ENCODE results near the gene COA1.

GRCh38 chr7:43649755-43650274 lies 79.5 kb downstream of the COA1 start:
- TF ChIP-seq, protein P1, sequence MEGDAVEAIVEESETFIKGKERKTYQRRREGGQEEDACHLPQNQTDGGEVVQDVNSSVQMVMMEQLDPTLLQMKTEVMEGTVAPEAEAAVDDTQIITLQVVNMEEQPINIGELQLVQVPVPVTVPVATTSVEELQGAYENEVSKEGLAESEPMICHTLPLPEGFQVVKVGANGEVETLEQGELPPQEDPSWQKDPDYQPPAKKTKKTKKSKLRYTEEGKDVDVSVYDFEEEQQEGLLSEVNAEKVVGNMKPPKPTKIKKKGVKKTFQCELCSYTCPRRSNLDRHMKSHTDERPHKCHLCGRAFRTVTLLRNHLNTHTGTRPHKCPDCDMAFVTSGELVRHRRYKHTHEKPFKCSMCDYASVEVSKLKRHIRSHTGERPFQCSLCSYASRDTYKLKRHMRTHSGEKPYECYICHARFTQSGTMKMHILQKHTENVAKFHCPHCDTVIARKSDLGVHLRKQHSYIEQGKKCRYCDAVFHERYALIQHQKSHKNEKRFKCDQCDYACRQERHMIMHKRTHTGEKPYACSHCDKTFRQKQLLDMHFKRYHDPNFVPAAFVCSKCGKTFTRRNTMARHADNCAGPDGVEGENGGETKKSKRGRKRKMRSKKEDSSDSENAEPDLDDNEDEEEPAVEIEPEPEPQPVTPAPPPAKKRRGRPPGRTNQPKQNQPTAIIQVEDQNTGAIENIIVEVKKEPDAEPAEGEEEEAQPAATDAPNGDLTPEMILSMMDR (conservative IDR thresholded peaks at IDR 0.05; ENCODE audit: low read length), result no peak
- no peak for TF ChIP-seq EZH2phosphoT487 (IDR thresholded peaks at IDR 0.05; ENCODE audit: borderline replicate concordance, low read depth, low read length)
